Activated CD4-positive, alpha-beta T cell treated with anti-CD3 and anti-CD28 coated beads, Interleukin-2, amount 50 U/mL, for 1 hour (primary cell): ENCODE data around the gene SLC6A6.

Source experiments
- DNase-seq: peaks from one replicate; pipeline ENCODE4 v3.0.0-alpha.2; 2020

SLC6A6 gene

GRCh38 chr3:14457999-14458398 is 55.6 kb downstream of the SLC6A6 start:
- DNase-seq: no peak

GRCh38 chr3:14458434-14459275 is 56.2 kb downstream of the SLC6A6 start:
- no peak for DNase-seq

- no peak for DNase-seq
Measured at GRCh38 chr3:14459384-14459783, 57.0 kb downstream of the SLC6A6 start.

GRCh38 chr3:14459787-14460186 is 57.4 kb downstream of the SLC6A6 start:
- no peak for DNase-seq

- DNase-seq: no peak
Measured at GRCh38 chr3:14460342-14461005, 58.1 kb downstream of the SLC6A6 start.

GRCh38 chr3:14461006-14461747 is 58.8 kb downstream of the SLC6A6 start:
- no peak for DNase-seq

- DNase-seq: peak; percentile 44
Measured at GRCh38 chr3:14461748-14462324, 59.4 kb downstream of the SLC6A6 start.

- no peak for DNase-seq
Measured at GRCh38 chr3:14462738-14463137, 60.3 kb downstream of the SLC6A6 start.

- no peak for DNase-seq
Measured at GRCh38 chr3:14463330-14464140, 61.1 kb downstream of the SLC6A6 start.

- no peak for DNase-seq
Measured at GRCh38 chr3:14464141-14464465, 61.7 kb downstream of the SLC6A6 start.

- DNase-seq: no peak
Measured at GRCh38 chr3:14464521-14464920, 62.1 kb downstream of the SLC6A6 start.

GRCh38 chr3:14465425-14465824 is 63.0 kb downstream of the SLC6A6 start:
- DNase-seq: no peak

GRCh38 chr3:14466179-14466903 is 63.9 kb downstream of the SLC6A6 start:
- no peak for DNase-seq

GRCh38 chr3:14467814-14468620 is 65.6 kb downstream of the SLC6A6 start:
- DNase-seq: peak; percentile 51

- DNase-seq: no peak
Measured at GRCh38 chr3:14468621-14468981, 66.2 kb downstream of the SLC6A6 start.

GRCh38 chr3:14470461-14470860 is 68.1 kb downstream of the SLC6A6 start:
- DNase-seq: no peak

GRCh38 chr3:14471016-14471415 is 68.6 kb downstream of the SLC6A6 start:
- no peak for DNase-seq

GRCh38 chr3:14471690-14472089 is 69.3 kb downstream of the SLC6A6 start:
- DNase-seq: no peak

GRCh38 chr3:14472471-14473351 is 70.3 kb downstream of the SLC6A6 start:
- no peak for DNase-seq

GRCh38 chr3:14473411-14473891 is 71.0 kb downstream of the SLC6A6 start:
- no peak for DNase-seq
